ENCODE results near the gene PHTF1.

The PHTF1 gene

DNA sequence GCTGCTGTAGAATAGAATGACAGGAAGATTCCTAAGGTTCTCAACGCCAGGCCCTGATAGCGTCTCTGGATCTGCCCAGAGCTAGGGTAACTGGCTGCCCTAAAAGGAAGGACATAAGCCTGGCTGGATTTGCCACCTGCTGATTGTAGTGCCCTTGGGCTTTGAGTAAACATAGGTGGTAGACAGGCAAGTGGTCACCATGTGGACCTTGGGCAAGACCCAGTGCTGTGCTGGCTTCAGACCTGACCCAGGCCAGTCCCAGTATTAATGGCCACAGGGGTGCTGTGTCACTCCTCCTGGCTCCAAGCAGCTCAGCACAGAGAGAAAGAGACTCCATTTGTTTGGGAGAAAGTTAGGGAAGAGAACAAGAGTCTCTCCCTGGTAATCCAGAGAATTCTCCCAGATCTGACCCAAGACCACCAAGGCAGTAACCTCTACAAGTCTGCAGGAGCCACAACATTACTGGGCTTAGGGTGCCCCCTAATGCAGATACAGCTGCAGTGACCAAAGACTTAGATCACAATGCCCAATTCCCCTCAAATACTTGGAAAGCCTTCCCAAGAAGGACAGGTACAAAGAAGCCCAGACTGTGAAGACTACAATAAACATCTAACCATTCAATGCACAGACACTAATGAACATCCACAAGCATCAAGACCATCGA is 44.5 kb downstream of the PHTF1 start:
- no peak for DNase-seq

DNA sequence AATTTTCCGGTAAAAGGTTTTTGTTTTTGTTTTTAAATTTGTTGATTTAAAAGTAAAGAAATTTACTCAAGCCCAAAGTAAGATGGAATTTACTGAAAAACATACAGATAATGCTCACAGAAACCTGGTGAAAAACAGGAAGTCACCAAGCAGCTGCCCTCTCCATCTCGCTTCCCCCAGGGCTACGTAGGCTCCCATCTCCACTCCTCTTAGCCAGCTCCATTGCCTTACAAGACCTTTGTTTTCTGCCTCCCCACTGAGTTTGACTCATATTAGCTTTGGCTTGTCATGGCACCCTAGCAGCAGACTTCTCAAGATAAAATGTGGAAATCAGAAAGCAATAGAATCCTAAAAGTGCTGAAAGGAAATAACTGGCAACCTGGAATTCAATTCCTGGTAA is 57.9 kb downstream of the PHTF1 start:
- DNase-seq = no peak

DNA sequence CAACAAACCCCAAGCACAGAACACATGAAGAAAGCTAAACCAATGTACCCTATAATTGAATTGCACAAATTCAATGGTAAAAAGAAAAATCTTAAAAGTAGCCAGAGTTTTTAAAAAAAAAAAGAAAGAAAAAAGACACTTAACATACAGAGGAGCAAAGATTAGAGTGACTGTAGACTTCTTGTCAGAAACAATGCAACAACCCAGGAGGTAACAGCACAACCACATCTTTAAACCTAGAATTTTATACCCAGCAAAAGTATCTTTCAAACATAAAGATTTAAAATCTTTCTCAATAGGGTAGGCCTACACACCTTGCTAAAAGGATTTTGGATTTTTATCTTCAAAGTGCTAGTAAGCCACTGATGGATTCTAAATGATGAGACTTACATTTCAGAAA is 64.4 kb downstream of the PHTF1 start:
- no peak for DNase-seq

DNA sequence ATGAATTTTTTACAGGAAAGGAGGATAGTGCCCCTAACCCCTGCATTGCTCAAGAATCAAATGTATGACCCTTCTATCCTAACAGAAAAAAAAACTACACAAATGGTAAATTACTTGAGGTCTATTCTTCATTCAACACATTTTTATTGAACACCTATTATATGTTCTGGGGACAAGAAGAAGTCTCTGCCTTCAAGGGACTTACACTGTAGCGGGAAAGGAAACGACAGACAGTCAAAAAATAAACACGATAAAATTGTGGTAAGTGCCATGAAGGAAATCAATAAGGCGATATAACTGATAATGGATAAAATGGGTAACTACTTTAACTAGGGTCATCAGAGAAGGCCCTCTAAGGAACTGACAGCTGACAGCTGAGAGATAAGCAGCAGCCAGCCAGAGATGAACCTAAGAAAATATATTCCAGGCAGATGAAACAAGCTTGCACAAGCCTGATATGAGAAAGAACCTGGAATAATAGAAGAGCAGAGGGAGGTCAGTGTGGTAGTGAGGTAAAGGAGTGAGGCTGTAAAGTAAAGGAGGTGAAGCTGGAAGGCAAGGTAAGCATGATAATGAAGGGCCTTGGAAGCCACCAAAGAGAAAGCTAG is 66.4 kb downstream of the PHTF1 start:
- DNase-seq = no peak

DNA sequence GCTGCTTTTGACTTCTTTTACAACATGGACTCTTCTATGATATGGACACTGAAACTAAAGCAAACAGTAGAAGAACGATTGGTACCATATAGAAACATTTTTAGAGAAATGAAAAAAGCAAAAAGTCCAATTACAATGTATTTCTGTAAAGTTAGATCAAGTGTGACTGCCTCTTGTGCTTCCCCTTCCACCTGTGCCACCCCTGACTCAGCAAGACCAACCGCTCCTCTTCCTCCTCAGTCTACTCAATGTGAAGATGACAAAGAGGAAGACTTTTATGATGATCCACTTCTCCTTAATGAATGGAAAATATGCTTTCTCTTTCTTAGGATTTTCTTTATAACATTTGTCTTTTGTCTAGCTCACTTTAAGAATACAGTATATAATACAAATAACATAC is 66.9 kb downstream of the PHTF1 start:
- no peak for DNase-seq

DNA sequence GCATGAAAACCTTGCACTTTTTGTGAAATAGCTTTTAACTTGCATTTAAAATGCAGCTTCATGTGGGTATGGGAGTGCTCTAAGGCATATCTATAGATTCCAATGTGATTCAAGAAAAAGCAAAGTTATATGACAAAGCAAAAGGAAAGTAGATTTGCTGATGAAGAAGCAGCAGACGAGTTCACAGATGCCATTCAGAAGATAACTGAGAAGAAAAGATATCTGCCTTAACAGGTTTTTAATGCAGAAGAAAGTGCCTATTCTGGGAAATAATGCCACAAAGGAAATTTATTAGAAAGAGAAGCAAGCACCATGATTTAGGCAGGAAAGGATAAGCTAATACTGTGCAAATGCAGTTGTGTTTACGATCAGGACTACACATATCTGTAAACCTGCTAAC is 68.1 kb downstream of the PHTF1 start:
- DNase-seq = no peak

DNA sequence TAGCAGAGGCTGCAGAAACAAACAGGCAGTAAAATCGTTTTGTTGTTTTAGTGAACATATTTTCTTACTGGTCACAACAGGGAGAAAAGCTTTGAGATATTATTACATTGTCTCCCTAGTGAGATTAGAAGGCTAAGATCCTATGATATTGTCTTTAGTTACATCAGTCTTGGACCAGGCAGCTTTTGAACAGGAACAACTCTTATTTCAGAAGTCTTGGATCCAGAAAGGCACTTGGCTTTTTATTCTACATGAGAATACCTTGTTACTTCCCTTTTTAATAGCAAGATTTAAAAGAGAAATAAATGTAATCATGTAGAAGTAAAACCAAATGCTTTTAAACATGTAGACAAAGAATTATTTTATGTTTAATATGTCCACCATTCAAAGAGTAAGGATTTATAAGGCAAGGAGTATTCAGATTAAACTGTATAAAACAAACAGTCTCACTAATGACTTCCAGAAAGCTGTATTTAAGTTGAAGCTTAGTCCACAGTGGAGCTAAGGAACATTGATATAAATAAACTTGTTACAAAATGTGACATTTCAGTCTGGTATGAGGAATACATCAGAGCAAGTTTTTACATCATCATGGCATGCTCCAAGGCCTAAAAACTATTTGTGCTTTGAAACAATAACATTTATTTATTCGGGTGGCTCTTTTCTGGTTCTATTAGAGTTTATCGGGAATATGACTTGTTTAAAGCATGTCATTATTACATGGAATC is 72.2 kb downstream of the PHTF1 start:
- no peak for DNase-seq

DNA sequence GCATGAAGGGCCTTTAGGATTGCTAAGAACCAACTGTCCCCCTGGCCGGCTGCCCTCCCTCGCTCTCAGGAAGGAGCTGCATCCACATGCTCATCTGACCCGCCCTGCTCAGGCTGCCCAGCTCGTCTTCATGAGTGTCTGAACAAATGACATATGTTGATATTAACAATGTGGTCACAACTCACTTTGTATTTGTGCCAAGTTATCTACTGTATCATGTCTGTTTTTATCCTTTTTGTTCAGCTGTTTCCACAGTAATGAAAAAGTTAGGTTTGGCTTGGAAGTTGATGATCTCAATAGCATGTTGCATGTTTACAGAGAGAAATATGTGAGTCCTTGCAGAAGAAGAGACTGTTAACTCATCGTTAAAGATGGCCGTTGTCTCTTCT is 75.1 kb downstream of the PHTF1 start:
- DNase-seq = no peak

DNA sequence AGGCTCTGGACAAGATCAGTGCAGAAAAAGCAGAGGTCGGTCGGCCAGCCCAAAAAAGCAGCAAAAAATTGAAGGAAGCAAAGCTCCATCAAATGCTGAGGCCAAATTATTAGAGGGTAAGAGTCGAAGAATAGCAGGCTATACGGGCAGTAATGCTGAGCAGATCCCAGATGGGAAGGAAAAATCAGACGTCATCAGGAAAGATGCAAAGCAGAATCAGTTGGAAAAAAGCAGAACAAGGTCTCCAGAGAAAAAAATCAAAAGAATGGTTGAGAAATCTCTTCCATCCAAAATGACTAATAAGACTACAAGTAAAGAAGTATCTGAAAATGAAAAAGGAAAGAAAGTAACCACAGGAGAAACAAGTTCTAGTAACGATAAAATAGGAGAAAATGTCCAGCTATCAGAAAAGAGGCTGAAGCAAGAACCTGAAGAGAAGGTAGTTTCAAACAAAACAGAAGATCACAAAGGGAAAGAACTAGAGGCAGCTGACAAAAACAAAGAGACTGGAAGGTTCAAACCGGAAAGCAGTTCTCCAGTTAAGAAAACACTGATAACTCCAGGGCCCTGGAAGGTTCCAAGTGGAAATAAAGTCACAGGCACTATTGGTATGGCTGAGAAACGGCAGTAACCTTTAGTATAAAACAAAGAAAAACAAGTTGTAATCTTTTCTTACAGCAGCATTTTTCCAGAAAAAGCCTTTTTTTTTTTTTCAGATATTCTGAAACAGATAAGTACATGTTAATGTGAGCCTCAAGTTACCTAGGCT is 75.7 kb downstream of the PHTF1 start:
- DNase-seq = no peak

DNA sequence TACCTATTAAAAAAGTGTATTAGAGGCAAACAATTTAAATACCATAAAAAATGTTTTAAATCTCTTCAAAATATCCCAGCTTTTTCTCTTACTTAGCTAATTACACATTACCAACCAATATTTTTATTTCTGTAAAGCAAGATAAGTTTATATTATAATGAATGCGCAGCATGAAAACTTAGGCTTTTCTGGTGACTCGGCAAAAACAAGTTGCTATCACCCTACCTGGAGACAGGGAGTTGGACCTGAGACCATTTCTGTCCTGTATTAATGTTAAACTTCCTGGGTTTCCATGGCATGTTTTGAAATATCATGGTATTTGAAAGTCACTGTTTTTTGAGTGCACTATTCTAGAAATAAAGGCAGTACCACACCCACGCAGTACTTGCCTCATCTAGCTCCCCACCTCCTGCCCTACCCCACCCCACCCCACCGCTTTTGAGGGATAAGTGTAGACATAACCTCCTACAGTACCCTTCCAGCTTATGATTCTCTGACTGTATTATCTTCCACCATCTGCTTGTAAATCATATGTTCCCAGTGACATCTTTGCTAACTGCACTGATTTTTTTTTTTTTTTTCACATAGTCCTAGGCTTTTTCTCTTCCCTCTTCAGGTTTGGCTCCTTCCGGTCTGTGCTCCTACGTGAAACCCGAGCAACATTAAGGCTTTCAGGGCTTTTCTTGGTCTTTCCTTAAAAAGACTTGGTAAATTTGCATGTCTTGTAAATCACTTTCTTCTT is 77.5 kb downstream of the PHTF1 start:
- DNase-seq = no peak

DNA sequence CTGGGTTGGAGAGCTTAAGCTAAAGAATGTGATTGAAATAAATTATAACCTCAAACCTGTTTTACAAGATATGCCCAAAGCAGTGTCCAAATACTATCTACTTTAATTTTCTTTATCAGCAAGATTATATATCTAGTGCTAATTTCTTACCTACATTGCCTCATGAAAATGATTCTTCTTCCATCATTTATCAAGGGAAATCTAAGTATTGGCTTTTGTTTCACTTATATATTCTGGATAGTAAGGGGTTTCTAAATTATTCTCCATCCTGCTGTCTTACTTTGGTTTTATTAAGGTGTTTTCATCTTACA is 81.2 kb downstream of the PHTF1 start:
- no peak for DNase-seq

DNA sequence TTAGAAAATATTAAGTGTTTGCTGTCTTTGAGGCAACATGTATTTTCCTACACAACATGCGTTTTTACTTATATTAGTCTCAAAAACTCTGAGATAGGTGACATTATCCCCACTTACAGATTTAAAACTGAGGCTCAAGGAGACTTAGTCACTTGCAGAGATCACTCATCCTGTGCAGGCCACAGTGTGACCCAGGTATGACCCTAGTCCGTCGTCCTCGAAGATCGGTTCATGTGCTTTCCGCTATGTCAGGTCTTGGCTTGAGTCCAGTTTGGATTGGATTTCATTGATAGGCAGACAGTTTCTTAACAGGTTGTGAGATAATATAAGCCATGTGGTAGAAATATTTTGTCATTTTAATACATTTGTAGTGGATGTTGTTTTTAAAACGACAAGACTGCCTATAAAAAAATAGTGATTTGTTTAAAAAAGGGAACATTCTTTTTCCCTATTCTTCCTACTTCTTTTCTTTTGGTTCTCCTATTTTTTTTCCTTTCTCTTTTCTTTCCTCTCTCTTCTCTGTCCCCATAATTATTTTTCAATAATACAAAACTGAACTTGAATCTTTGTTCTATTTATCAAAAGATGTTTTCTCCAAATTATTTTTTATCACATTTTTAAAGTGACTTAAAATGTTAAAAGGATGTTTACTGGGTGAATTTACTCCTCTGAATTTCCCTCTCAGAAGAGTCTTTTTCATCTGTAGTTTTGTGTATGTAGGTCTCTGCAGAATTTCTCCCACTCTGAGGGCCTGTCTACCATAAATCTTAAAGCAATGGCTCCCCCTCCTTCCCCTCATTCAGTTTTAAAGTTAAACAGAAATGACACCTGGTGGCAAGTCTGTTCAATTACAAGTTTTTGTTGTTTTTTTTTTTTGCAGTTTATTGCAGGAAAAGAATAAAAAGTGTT is 81.8 kb downstream of the PHTF1 start:
- peak; percentile 49 for DNase-seq

DNA sequence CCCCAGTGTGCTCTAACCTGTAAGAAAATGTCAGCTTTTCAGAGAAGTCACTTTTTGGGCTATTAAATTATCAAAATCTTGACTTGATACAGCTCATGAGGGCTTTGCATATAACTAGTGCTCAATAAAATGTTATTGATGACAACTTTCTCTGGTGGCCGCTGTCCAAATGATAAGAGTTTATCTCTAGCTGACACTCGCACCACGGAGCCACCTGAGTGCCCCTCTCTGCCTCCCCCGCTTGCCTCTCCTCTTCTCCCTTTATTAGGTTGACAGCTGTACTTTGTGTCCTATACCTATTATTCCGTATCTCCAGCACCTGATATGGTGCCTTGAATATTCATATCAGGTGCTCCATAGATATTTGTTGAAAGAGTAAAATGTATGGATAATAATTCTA is 82.8 kb downstream of the PHTF1 start:
- no peak for DNase-seq

DNA sequence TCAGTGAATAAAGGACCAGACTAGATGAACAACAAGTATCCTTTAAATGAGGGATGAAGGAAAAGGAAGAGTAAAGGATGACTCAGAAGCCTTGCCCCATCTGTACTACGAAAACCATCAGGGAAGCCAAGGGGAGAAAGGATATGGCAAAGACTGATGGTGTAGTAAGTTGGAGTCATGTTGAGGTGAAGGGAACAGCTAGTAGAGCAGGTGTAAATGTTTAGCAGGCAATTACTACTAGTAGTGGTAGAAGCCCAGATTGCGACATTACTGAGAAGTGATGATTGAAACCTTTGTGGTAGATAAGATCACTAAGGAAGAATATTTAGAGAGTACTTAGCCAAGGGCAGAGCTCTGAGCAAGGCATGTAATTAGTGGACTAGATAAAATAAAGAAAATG is 84.0 kb downstream of the PHTF1 start:
- no peak for DNase-seq

DNA sequence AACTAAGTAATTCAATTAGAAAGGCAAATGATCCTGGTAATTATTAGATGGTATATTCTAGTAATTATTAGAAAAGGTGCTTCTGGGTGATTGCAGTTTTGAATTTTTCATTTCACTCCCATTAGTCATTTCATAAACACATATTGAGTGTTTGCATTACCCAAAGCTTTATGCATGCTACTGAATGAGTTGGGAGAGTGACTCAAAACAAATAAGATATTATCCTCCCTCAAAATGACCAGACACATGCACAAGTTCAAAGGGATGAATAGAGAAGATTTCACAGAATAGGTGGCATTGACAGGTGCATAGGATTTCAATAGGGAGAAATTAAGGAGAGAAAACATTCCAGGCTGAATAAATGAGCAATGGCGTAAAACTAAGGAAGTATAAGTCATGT is 84.7 kb downstream of the PHTF1 start:
- no peak for DNase-seq

DNA sequence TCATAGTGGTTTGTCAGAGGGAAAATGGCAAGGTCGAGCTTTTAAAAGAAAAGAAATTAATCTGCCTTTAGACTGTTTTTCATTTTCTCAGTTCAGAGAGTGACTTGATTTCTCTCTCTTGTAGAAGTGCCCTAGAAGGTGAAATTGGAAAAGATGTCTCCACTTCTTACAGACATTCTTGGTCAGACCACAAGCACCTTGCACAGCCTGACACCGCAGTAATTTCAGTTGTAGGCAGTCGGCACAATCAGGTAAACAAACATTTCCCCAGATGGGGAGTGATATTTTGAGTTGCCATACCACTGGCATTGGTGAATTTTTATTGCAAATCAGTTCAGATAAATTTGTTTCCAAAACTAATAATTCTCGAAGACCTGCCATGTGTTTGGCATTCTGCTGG is 86.8 kb downstream of the PHTF1 start:
- no peak for DNase-seq

DNA sequence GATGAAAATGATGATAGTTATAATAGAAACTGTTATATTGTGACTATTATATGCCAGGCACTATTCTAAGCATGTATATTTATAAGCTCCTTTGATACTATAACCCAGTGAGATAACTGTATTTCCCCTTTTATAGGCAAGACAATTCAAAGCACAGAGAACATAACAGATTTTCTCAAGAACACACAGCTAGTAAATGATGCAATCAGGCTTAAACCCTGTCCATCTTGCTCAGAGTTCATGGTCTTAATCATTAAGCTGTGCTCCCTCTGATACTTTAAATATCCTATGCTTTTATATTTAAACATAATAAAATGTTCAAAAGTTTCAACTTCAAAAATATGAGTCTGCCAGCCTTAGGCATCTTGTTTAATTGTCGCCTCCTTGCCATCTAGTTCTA is 88.6 kb downstream of the PHTF1 start:
- no peak for DNase-seq

DNA sequence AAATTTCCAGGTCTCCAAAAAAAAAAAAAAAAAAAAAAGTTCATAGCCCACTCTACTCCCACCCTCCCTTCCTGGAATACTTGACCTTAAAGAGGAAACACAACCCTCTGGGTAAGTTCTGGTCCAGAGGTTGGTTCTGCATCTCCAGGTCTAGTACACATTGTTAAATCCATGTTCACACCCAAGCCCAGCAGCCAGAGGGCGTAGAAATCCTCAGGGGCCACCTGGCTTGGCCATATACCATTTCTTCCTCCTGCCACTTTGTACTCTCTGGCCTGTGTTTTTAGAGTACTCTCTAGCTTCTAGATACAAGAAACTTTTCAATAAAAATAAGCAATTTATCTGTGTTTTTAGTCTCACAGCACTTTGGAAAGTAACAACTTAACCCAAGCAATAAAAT is 89.3 kb downstream of the PHTF1 start:
- no peak for DNase-seq

DNA sequence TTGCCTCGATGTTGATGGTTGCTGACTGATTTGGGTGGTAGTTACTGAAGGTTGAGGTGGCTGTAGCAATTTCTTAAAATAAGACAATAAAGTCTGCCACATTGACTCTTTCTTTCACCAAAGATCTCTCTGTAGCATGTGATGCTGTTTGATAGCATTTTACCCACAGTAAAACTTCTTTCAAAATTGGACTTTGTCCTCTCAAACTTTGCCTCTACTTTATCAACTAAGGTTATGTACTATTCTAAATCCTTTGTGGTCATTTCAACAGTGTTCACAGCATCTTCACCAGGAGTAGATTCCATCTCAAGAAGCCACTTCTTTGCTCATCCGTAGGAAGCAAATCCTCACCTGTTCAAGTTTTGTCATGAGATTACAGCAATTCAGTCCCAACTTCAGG is 93.2 kb downstream of the PHTF1 start:
- DNase-seq = no peak

DNA sequence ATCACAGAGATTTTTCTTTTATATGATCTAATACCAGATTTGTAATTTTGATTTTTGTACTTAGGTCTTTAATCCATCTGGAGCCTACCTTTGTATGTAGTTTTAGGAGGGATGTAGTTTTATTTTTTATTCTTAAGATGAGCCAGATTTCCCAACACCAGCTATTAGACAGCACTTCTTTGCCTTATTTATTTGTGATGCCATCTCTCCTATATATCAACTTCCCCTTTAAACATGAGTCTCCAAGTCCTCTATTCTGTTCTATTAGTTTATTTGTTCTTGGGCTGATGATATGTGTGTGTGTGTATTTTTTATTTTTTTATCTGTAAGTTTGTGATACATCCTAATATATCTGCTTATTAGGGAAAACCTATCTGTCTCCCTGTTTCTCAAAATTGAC is 94.2 kb downstream of the PHTF1 start:
- DNase-seq = no peak

DNA sequence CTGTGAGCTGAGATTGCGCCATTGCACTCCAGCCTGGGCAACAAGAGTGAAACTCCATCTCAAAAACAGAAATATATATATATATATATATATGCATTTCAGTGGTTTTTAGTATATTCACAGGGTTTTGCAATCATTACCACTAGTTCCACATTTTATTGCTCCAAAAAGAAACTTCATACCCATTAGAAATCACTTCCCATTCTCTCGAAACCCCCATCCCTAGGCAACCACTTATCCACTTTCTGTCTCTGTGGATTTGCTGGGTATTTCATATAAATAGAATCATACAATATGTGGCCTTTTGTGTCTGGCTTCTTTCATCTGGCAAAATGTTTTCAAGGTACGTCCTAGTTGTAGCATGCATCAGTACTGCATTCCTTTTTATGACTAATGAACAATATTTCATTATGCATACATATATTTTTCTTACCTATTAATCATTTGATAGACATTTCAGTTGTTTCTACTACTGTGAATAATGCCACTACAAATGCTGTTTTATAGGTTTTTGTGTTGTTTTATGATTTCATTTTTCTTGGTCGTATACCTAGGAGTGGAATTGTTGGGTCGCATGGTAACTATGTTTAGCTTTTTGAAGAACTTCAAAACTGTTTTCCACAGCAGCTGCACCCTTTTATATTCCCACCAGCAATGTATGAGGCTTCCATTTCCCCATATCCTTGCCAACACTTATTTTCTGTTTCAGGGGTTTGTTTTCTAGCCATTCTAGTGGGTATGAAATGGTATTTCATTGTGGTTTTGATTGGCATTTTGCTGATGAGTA is 95.9 kb downstream of the PHTF1 start:
- no peak for DNase-seq

All from CD4-positive, alpha-beta T cell treated with Interleukin-21 for 1 hour (primary cell).